ENCODE results near the gene HNRNPH1. TPM values are rescaled to one million over a fixed set of nuclear protein-coding genes. Genes with fewer than 3 reads are reported as not detected.
A peak's percentile ranks its signal among the peaks of the same experiment; 100 is the strongest.
"Not testable (repeated sequence)": the region's sequence is repeated elsewhere in the genome, so short reads cannot be mapped to it uniquely, and the experiment has no call there.

The HNRNPH1 gene, protein sequence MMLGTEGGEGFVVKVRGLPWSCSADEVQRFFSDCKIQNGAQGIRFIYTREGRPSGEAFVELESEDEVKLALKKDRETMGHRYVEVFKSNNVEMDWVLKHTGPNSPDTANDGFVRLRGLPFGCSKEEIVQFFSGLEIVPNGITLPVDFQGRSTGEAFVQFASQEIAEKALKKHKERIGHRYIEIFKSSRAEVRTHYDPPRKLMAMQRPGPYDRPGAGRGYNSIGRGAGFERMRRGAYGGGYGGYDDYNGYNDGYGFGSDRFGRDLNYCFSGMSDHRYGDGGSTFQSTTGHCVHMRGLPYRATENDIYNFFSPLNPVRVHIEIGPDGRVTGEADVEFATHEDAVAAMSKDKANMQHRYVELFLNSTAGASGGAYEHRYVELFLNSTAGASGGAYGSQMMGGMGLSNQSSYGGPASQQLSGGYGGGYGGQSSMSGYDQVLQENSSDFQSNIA
- 386 TPM for polyA plus RNA-seq (2012; ENCODE audit: low read depth, missing spikeins)

- TF ChIP-seq POLR2A (IDR thresholded peaks at IDR 0.05; ENCODE audit: low read depth, low read length) (peak; percentile 100), TAF1 (IDR thresholded peaks at IDR 0.05; ENCODE audit: low read depth, low read length) (peak; percentile 94), POU2F2 (IDR thresholded peaks at IDR 0.05; ENCODE audit: low read depth, low read length) (peak; percentile 93), POLR2AphosphoS5 (IDR thresholded peaks at IDR 0.05; ENCODE audit: low read depth, low read length) (peak; percentile 100), PAX5 (IDR thresholded peaks at IDR 0.05; ENCODE audit: insufficient read depth, low read length, severe bottlenecking) (no peak), SPI1 (IDR thresholded peaks at IDR 0.05; ENCODE audit: low read depth, low read length) (no peak)
- DNase-seq (ENCODE audit: insufficient read length, low spot score): peak; percentile 96
- peak; percentile 90 for FAIRE-seq
These were observed at the start of gene HNRNPH1 for GRCh38 chr5:179623003-179623905. TSS of gene HNRNPH1 (minus strand) at chr5:179623671. CDS start at chr5:179623133, 538 bp downstream.

DNA sequence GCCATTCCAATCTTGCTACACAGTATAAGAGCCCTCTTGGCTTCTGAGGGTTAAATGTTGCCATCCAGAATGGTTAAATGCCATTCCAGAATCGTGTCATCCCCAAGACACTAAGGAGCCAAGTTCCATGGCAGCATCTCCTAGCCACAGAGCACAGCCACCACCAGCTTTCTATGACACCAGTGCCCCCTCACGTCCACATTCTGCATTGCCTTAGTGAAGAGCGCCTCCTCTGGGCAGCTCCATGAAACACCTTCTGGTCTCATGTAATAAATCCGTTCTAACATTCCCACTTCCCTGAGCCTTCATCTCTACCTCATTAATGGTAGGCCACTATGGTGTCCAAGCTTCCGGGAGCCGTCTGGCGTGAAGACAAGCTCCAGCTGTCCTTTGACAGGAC, 44.9 kb upstream of the HNRNPH1 start:
- DNase-seq (ENCODE audit: insufficient read length, low spot score) (no peak), FAIRE-seq (peak; percentile 16)

GRCh38 chr5:179661647-179662046, 38.2 kb upstream of the HNRNPH1 start:
- FAIRE-seq; DNase-seq (ENCODE audit: insufficient read length, low spot score): not testable (repeated sequence)

More for the DNA sequence above, 44.9 kb upstream of the HNRNPH1 start:
- TF ChIP-seq POU2F2 (IDR thresholded peaks at IDR 0.05; ENCODE audit: low read depth, low read length) (no peak), POLR2A (IDR thresholded peaks at IDR 0.05; ENCODE audit: low read depth, low read length) (no peak), SPI1 (IDR thresholded peaks at IDR 0.05; ENCODE audit: low read depth, low read length) (no peak), TAF1 (IDR thresholded peaks at IDR 0.05; ENCODE audit: low read depth, low read length) (no peak), POLR2AphosphoS5 (IDR thresholded peaks at IDR 0.05; ENCODE audit: low read depth, low read length) (no peak), PAX5 (IDR thresholded peaks at IDR 0.05; ENCODE audit: insufficient read depth, low read length, severe bottlenecking) (no peak)

- FAIRE-seq; DNase-seq (ENCODE audit: insufficient read length, low spot score): not testable (repeated sequence)
These were observed 34.8 kb upstream of the HNRNPH1 start for GRCh38 chr5:179658179-179658856.

GRCh38 chr5:179657302-179658178, 34.1 kb upstream of the HNRNPH1 start:
- not testable (repeated sequence) for DNase-seq (ENCODE audit: insufficient read length, low spot score)
- peak; percentile 92 for FAIRE-seq

DNA sequence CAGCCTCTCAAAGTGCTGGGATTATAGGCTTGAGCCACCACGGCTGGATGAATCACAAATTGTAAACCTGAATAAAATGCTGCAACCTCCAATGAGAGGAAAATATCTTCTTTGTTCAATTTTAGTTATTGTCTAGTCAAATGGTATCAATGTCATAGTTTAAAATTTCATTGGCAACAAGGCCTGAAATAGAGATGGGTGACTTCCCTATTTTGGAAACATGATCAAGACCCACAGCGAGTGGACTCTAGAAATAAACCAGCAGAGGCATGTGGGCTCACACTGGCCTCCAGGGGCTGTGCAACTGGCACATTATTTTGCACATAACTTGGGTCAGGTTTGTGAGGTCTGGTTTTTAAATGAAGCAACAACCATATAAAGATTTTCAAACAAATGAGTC, 29.7 kb upstream of the HNRNPH1 start:
- not testable (repeated sequence) for DNase-seq (ENCODE audit: insufficient read length, low spot score); FAIRE-seq

- DNase-seq (ENCODE audit: insufficient read length, low spot score); FAIRE-seq: not testable (repeated sequence)
These were observed 26.8 kb upstream of the HNRNPH1 start for GRCh38 chr5:179650245-179650644.

DNA sequence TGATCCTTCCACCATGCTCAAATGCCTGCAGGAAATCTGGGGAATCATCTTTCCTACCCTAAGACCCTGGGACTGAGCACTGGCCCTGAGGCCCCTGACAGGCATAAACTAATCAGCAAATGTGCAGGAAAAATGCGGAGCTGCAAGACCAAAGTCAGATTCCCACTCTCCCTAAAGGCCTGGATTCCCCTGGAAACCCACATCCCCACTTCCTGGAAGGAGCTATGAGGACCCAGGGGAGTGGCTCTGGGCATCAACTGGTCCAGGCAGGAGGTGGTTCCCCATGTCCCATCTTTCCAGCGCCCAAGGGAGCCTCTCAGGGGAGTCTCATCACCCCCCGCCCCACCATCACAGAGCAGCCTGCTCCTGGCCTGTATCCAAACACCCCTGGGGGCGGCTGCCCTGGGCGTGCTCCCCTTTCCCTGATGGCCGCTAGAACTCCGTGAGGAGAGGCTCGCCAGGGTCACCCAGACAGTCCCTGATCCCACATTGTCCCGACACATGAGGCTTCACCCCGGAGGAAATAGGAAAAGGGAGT, 25.8 kb upstream of the HNRNPH1 start:
- not testable (repeated sequence) for DNase-seq (ENCODE audit: insufficient read length, low spot score); FAIRE-seq

DNA sequence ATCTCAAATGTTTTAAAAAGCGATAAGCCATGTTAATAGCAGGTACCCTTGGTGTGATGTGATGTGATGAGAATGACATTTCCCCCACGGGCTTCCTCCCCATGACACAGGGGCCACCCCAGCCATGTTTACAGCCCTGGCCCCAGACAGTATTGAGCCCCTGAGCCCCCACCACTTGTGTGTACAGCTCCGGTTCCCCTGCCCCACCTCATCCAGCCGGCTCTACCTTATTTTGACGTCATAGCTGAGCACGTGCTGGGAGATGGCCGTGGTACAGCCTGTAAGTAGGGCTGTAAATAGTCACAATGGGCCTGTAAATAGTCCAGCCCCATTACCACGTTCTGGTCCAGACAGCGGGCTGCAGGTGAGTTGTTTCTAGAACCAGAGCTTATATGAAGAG, 24.9 kb upstream of the HNRNPH1 start:
- FAIRE-seq (no peak), DNase-seq (ENCODE audit: insufficient read length, low spot score) (no peak)
- TF ChIP-seq POU2F2 (IDR thresholded peaks at IDR 0.05; ENCODE audit: low read depth, low read length): no peak
- TF ChIP-seq POLR2A (IDR thresholded peaks at IDR 0.05; ENCODE audit: low read depth, low read length): no peak
- no peak for TF ChIP-seq POLR2AphosphoS5 (IDR thresholded peaks at IDR 0.05; ENCODE audit: low read depth, low read length)
- no peak for TF ChIP-seq SPI1 (IDR thresholded peaks at IDR 0.05; ENCODE audit: low read depth, low read length)
- no peak for TF ChIP-seq TAF1 (IDR thresholded peaks at IDR 0.05; ENCODE audit: low read depth, low read length)
- TF ChIP-seq PAX5 (IDR thresholded peaks at IDR 0.05; ENCODE audit: insufficient read depth, low read length, severe bottlenecking): no peak

GRCh38 chr5:179644766-179645165, 21.3 kb upstream of the HNRNPH1 start:
- FAIRE-seq; DNase-seq (ENCODE audit: insufficient read length, low spot score): not testable (repeated sequence)

DNA sequence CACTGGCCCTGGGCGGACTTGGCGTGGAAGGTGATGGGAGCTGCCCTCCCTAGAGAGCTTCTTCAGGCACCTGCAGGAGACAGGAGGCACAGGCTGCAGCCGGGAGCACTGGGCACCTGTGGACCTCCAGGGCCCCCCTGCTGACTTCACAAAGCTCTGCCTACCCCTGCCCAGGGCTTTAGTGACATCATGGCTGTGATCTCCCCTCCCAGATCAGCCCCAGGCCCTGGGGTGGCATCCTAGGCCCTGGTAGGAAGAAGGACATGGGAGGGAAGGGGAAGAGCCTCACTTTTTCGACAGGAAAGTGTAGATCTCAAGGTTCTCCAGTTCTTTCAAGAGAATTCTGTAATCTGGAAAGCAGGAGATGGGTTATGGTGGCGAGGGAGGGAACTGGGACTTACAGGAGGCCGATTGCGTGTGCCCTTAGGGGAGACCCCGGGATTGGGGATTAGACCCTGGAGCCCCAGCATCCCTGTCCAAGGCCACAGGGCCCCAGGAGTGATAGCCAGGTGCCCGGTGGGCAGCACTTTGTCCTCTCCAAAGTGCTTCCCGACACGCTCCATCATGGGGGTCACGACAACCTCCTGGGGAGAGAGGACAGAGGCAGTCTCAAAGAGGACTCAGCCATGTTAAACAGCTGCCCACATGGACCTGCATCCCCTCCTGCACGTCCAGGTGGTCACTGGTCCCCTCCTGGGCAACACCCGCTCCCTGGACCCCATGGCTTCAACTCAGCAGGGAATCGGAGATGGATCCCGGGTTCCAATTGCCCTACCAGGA, 19.9 kb upstream of the HNRNPH1 start:
- not testable (repeated sequence) for DNase-seq (ENCODE audit: insufficient read length, low spot score)

GRCh38 chr5:179642626-179643025, 19.2 kb upstream of the HNRNPH1 start:
- not testable (repeated sequence) for FAIRE-seq

More for the DNA sequence above, 19.9 kb upstream of the HNRNPH1 start:
- FAIRE-seq: not testable (repeated sequence)

GRCh38 chr5:179641745-179642144, 18.3 kb upstream of the HNRNPH1 start:
- not testable (repeated sequence) for DNase-seq (ENCODE audit: insufficient read length, low spot score); FAIRE-seq

More at GRCh38 chr5:179642626-179643025, 19.2 kb upstream of the HNRNPH1 start:
- not testable (repeated sequence) for DNase-seq (ENCODE audit: insufficient read length, low spot score)

DNA sequence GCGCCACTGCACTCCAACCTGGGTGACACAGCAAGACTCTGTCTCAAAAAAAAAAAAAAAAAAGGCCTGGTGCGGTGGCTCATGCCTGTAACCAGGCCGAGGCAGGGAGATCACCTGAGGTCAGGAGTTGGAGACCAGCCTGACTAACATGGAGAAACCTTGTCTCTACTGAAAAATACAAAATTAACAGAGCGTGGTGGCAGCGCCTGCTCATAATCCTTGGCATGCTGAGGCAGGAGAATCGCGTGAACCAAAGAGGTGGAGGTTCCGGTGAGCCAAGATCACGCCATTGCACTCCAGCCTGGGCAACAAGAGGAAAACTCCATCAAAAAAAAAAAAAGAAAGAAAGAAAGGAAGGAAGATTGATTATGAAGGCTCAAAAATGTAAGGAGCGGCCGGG, 15.8 kb upstream of the HNRNPH1 start:
- not testable (repeated sequence) for DNase-seq (ENCODE audit: insufficient read length, low spot score); FAIRE-seq

Measured in GM12891 (cell line).